Loucy (cell line): ENCODE results near the gene CKMT2.
"Not testable (repeated sequence)": the region's sequence is repeated elsewhere in the genome, so short reads cannot be mapped to it uniquely, and the experiment has no call there.

Source experiments
- EZH2phosphoT487 ChIP-seq: fragments of 200-600 bp; IDR thresholded peaks from 2 replicates; pipeline ENCODE4 v1.6.1; 2018; ENCODE audit warnings: antibody characterized with exemption, mild to moderate bottlenecking, moderate library complexity, borderline replicate concordance
- TF ChIP-seq, protein P1 (sequence below): fragments of 200-600 bp; sonication (generic); conservative IDR thresholded peaks from 2 replicates; pipeline ENCODE4 v1.5.1; 2014; ENCODE audit warnings: mild to moderate bottlenecking, antibody characterized with exemption, low read length

DNA sequence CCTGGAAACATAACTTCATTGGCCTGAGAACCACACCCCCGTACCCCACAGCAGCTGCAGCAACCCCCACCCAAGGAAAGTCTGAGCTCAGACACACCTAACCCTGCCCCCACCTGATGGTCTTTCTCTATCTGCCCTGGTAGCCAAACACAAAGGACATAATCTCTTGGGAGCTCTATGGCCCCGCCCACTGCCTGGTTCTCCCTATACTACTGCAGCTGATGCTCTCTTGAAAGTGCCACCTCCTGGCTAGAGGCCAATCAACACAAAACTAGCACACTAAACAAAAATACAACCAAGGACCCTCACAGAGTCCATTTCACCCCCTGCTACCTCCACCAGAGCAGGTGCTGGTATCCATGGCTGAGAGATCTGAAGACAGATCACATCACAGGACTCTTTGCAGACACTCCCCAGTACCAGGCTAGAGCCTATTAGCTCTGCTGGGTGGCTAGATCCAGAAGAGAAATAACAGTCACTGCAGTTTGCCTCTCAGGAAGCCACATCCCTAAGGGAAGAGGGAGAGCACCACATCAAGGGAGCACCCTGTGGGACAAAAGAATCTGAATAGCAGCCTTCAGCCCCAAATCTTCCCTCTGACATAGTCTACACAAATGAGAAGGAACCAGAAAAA, 37.4 kb downstream of the CKMT2 start:
- TF ChIP-seq, protein P1, sequence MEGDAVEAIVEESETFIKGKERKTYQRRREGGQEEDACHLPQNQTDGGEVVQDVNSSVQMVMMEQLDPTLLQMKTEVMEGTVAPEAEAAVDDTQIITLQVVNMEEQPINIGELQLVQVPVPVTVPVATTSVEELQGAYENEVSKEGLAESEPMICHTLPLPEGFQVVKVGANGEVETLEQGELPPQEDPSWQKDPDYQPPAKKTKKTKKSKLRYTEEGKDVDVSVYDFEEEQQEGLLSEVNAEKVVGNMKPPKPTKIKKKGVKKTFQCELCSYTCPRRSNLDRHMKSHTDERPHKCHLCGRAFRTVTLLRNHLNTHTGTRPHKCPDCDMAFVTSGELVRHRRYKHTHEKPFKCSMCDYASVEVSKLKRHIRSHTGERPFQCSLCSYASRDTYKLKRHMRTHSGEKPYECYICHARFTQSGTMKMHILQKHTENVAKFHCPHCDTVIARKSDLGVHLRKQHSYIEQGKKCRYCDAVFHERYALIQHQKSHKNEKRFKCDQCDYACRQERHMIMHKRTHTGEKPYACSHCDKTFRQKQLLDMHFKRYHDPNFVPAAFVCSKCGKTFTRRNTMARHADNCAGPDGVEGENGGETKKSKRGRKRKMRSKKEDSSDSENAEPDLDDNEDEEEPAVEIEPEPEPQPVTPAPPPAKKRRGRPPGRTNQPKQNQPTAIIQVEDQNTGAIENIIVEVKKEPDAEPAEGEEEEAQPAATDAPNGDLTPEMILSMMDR: not testable (repeated sequence)
- not testable (repeated sequence) for TF ChIP-seq EZH2phosphoT487
